22Rv1 (cell line): ENCODE measurements around the gene ARRDC3.

ENCODE experiments used
- ZFX ChIP-seq: fragments of 450-650 bp; IDR thresholded peaks from 2 replicates; pipeline ENCODE4 v1.6.1; 2017; ENCODE audit warnings: antibody characterized with exemption, borderline replicate concordance
- TF ChIP-seq, protein P1 (sequence below): fragments of 450-650 bp; IDR thresholded peaks from 2 replicates; pipeline ENCODE4 v1.5.1; 2017; ENCODE audit warnings: mild to moderate bottlenecking

DNA sequence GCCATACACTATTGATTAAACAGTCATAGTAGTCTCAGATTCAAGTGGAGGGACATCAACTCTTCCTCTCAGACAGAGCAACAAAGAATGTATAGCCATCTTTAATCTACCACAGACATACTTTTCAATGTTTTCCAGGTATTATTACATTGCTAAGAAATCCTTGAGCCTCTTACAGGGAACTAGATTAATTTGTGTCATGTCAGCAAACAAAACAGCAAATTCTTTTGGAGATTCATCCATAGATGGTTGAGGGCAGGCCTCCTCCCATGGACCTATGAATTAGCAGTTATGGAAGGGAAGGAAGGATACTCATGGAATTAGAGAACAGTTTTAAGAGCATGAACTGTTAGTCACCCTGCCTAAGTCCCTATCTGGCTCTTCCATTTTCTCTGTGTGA, 47.8 kb upstream of the ARRDC3 start:
- TF ChIP-seq, protein P1, sequence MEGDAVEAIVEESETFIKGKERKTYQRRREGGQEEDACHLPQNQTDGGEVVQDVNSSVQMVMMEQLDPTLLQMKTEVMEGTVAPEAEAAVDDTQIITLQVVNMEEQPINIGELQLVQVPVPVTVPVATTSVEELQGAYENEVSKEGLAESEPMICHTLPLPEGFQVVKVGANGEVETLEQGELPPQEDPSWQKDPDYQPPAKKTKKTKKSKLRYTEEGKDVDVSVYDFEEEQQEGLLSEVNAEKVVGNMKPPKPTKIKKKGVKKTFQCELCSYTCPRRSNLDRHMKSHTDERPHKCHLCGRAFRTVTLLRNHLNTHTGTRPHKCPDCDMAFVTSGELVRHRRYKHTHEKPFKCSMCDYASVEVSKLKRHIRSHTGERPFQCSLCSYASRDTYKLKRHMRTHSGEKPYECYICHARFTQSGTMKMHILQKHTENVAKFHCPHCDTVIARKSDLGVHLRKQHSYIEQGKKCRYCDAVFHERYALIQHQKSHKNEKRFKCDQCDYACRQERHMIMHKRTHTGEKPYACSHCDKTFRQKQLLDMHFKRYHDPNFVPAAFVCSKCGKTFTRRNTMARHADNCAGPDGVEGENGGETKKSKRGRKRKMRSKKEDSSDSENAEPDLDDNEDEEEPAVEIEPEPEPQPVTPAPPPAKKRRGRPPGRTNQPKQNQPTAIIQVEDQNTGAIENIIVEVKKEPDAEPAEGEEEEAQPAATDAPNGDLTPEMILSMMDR, result no peak
- no peak for TF ChIP-seq ZFX
